Gastrocnemius medialis (tissue), 4 donors: ENCODE results near the gene VTI1B.

Experiments
- CTCF ChIP-seq, 5 experiments: fragments of 450-650 bp in 3 of 5; fragments of 200-600 bp in 2 of 5; sonication (generic) in 2 of 5; IDR thresholded peaks in 4 of 5; conservative IDR thresholded peaks in 1 of 5; 1 replicate in 4 of 5; 2 replicates in 1 of 5; pipeline ENCODE4 v1.5.1; 2016 to 2019; ENCODE audit warnings: antibody characterized with exemption in 5 of 5, mild to moderate bottlenecking in 3 of 5, moderate library complexity in 3 of 5
- POLR2A ChIP-seq, 2 donors: fragments of 450-650 bp; IDR thresholded peaks; one replicate each; pipeline ENCODE4 v1.6.1; 2017; ENCODE audit warnings: antibody characterized with exemption in 2 of 2, mild to moderate bottlenecking in 2 of 2, moderate library complexity in 2 of 2

GRCh38 chr14:67650151-67650550 lies 24.3 kb downstream of the VTI1B start:
- TF ChIP-seq CTCF (IDR thresholded peaks at IDR 0.05 in 4 of 5, conservative IDR thresholded peaks at IDR 0.05 in 1 of 5) (no peak), POLR2A (IDR thresholded peaks at IDR 0.05) (no peak)
